Middle frontal gyrus (tissue), 1 donor: ENCODE measurements around the gene OR51B6.
"Not testable (repeated sequence)": the region's sequence is repeated elsewhere in the genome, so short reads cannot be mapped to it uniquely, and the experiment has no call there.

ENCODE experiments used
- DNase-seq: peaks from one replicate; pipeline ENCODE4 v3.0.0-alpha.2; 2015; ENCODE audit warnings: low spot score; ENCODE audit errors: extremely low spot score

The OR51B6 gene

GRCh38 chr11:5364214-5364613, 12.9 kb downstream of the OR51B6 start:
- DNase-seq, result no peak

- DNase-seq, result not testable (repeated sequence)
Observed at GRCh38 chr11:5366365-5366764, 15.1 kb downstream of the OR51B6 start.

GRCh38 chr11:5366856-5367255, 15.5 kb downstream of the OR51B6 start:
- no peak for DNase-seq

- no peak for DNase-seq
Observed at GRCh38 chr11:5367448-5368074, 16.3 kb downstream of the OR51B6 start.

GRCh38 chr11:5368502-5369043, 17.3 kb downstream of the OR51B6 start:
- DNase-seq, result no peak

- DNase-seq, result no peak
Observed at GRCh38 chr11:5369789-5370188, 18.5 kb downstream of the OR51B6 start.

GRCh38 chr11:5380740-5381342, 29.5 kb downstream of the OR51B6 start:
- DNase-seq, result no peak

GRCh38 chr11:5383576-5383975, 32.3 kb downstream of the OR51B6 start, which contains the start of gene OR51M1:
TSS of gene OR51M1 (plus strand) at chr11:5383812. CDS start at chr11:5389399, 5,587 bp downstream.
- no peak for DNase-seq

GRCh38 chr11:5384335-5384734, 33.0 kb downstream of the OR51B6 start:
- DNase-seq, result no peak

- no peak for DNase-seq
Observed at GRCh38 chr11:5390210-5390609, 38.9 kb downstream of the OR51B6 start.

GRCh38 chr11:5394091-5394490, 42.8 kb downstream of the OR51B6 start:
- DNase-seq, result no peak

GRCh38 chr11:5398936-5399335, 47.6 kb downstream of the OR51B6 start:
- no peak for DNase-seq
